HepG2 (cell line): ENCODE data around the gene UNC119B. TPM values are rescaled to one million over a fixed set of nuclear protein-coding genes. Genes with fewer than 3 reads are reported as not detected.

Source experiments
- ATAC-seq: fragments of 200-7000 bp; cut with Tn5 transposase; 3 replicates; pipeline ENCODE4 v1.9.1; 2020; ENCODE audit warnings: mild to moderate bottlenecking, moderate library complexity
- BruUV-seq: library from RNA; stranded (reverse); fragments of 400-500 nt; replicated peaks from 2 replicates; lab custom pipeline; 2021; lab: Mats Ljungman, UMichigan
- CTCF ChIA-PET: fragments of 300-600 bp; formaldehyde crosslinking; extraction: SDS; loops from one replicate; lab custom pipeline; 2021; ENCODE audit warnings: low total read pairs, inconsistent platforms, low intra/inter-chr PET ratio; lab: Yijun Ruan, JAX
- POLR2A ChIA-PET: fragments of 350-600 bp; sonication (Branson Sonifier 250); formaldehyde crosslinking; loops from one replicate; lab custom pipeline; 2020; ENCODE audit warnings: antibody characterized with exemption, inconsistent platforms; lab: Yijun Ruan, JAX
- DNase-seq: peaks from one replicate; pipeline ENCODE4 v3.0.0-alpha.2; 2015; ENCODE audit warnings: low spot score
- FAIRE-seq: peaks from 3 replicates; lab custom pipeline; 2011; peaks lifted over from hg19 to GRCh38; lab: Jason Lieb, UNC
- H2AFZ ChIP-seq: one replicate; pipeline ENCODE4 v1.6.1; 2011; ENCODE audit warnings: low read length, inconsistent platforms
- H3K27ac ChIP-seq: fragments of 300-600 bp; 3 replicates; pipeline ENCODE4 v1.8.0; 2011; ENCODE audit warnings: mixed run types, mild to moderate bottlenecking, mixed read lengths, low read length, inconsistent platforms; ENCODE audit not compliant: insufficient read depth; ENCODE audit errors: extremely low read length
- H3K27me3 ChIP-seq, 2 experiments: fragments of 200-600 bp in 1 of 2; 2 replicates in 1 of 2; 3 replicates in 1 of 2; pipeline versions ENCODE4 v1.6.0 to v1.8.0; 2011; ENCODE audit warnings: low read length in 2 of 2, mild to moderate bottlenecking in 2 of 2, moderate library complexity in 2 of 2, inconsistent platforms in 1 of 2; ENCODE audit not compliant: insufficient read depth in 2 of 2, control insufficient read depth in 1 of 2
- H3K36me3 ChIP-seq, 2 experiments: fragments of 200-600 bp in 1 of 2; replicated peaks in 1 of 2; 2 replicates in 1 of 2; 3 replicates in 1 of 2; pipeline versions ENCODE4 v1.5.1 to v1.8.0; 2011; ENCODE audit warnings: low read length in 2 of 2, inconsistent platforms in 1 of 2; ENCODE audit not compliant: insufficient read depth in 2 of 2, control insufficient read depth in 1 of 2
- H3K4me1 ChIP-seq: 2 replicates; pipeline ENCODE4 v1.5.1; 2012; ENCODE audit warnings: low read length, inconsistent platforms; ENCODE audit not compliant: insufficient read depth
- H3K4me2 ChIP-seq: 2 replicates; pipeline ENCODE4 v1.6.0; 2011; ENCODE audit warnings: low read depth, low read length, inconsistent platforms
- H3K4me3 ChIP-seq, 3 experiments: fragments of 200-600 bp in 1 of 3; sonication (generic), shearing (Covaris generic) in 1 of 3; replicated peaks in 1 of 3; 2 replicates each; pipeline ENCODE4 v1.5.1; 2011 to 2016; ENCODE audit warnings: low read length in 3 of 3, inconsistent platforms in 2 of 3, low read depth in 2 of 3, mild to moderate bottlenecking in 2 of 3, control low read depth in 1 of 3, mixed read lengths in 1 of 3; ENCODE audit not compliant: insufficient read depth in 1 of 3
- H3K79me2 ChIP-seq: one replicate; pipeline ENCODE4 v1.6.1; 2011; ENCODE audit warnings: low read length, inconsistent platforms; ENCODE audit not compliant: insufficient read depth
- H3K9ac ChIP-seq: 2 replicates; pipeline ENCODE4 v1.6.0; 2011; ENCODE audit warnings: mild to moderate bottlenecking, low read depth, low read length, inconsistent platforms; ENCODE audit not compliant: insufficient read depth
- H3K9me3 ChIP-seq: 2 replicates; pipeline ENCODE4 v1.5.1; 2012; ENCODE audit warnings: mild to moderate bottlenecking, low read length
- H4K20me1 ChIP-seq: 2 replicates; pipeline ENCODE4 v1.6.0; 2011; ENCODE audit warnings: inconsistent platforms, mild to moderate bottlenecking, low read length, moderate library complexity; ENCODE audit not compliant: insufficient read depth
- ARNT ChIP-seq: fragments of 450-650 bp; IDR thresholded peaks from 2 replicates; pipeline ENCODE4 v1.6.1; 2017
- BRCA1 ChIP-seq: sonication (generic); formaldehyde crosslinking; IDR thresholded peaks from 2 replicates; pipeline ENCODE4 v1.4.0; 2020; ENCODE audit warnings: missing genetic modification reagents
- HNRNPUL1 ChIP-seq: fragments of 200-400 bp; formaldehyde crosslinking; IDR thresholded peaks from 2 replicates; pipeline ENCODE4 v1.6.1; 2017; ENCODE audit warnings: low read depth, mild to moderate bottlenecking, low read length, moderate library complexity
- MAFF ChIP-seq: IDR thresholded peaks from 2 replicates; pipeline ENCODE4 v1.6.1; 2011; ENCODE audit warnings: low read depth, low read length, improper control_type of control experiment
- NFYC ChIP-seq: IDR thresholded peaks from 2 replicates; pipeline ENCODE4 v1.6.1; 2016; ENCODE audit warnings: missing genetic modification reagents, missing compliant biosample characterization
- SP1 ChIP-seq, 2 experiments: fragments of 450-650 bp in 1 of 2; sonication (generic) in 1 of 2; formaldehyde crosslinking in 1 of 2; IDR thresholded peaks; 2 replicates each; pipeline versions ENCODE4 v1.4.0 to v1.6.1; 2016 to 2020; ENCODE audit warnings: missing genetic modification reagents in 1 of 2
- ZNF263 ChIP-seq: sonication (generic); formaldehyde crosslinking; IDR thresholded peaks from 2 replicates; pipeline ENCODE4 v1.4.0; 2020; ENCODE audit warnings: missing genetic modification reagents
- ZNF264 ChIP-seq: sonication (generic); formaldehyde crosslinking; IDR thresholded peaks from 2 replicates; pipeline ENCODE4 v1.4.0; 2020; ENCODE audit warnings: missing genetic modification reagents
- ZNF570 ChIP-seq: sonication (generic); formaldehyde crosslinking; IDR thresholded peaks from 2 replicates; pipeline ENCODE4 v1.4.0; 2020; ENCODE audit warnings: mild to moderate bottlenecking, missing genetic modification reagents, borderline replicate concordance
- ZNF615 ChIP-seq: sonication (generic); formaldehyde crosslinking; IDR thresholded peaks from 2 replicates; pipeline ENCODE4 v1.5.0; 2020; ENCODE audit warnings: mild to moderate bottlenecking, missing genetic modification reagents, borderline replicate concordance
- WGBS: methylation state at CpG from one replicate; pipeline ENCODE4 v1.1.6; 2017; ENCODE audit warnings: low lambda C conversion rate; 5-methylcytosine and 5-hydroxymethylcytosine counted together
- in situ Hi-C: cut with HindIII; loops from 2 replicates; pipeline ENCODE4 v1.10.0; 2017; ENCODE audit warnings: low pct_unique_long_range_greater_than_20kb; ENCODE audit not compliant: extremely low pct_ligation_motif_present
- intact Hi-C: fragments of 100-400 bp; cut with micrococcal nuclease; formaldehyde crosslinking; loops from one replicate; pipeline ENCODE4 v1.10.0; 2022; ENCODE audit not compliant: unreplicated experiment
- polyA plus RNA-seq, 8 experiments: library from polyadenylated mRNA; depleted of rRNA in 3 of 8; stranded (reverse) in 7 of 8; unstranded in 1 of 8; fragments of >200 nt; fragmentation: Illumina TruSeq in 4 of 8; extraction: Trizol in 4 of 8; gene quantifications; 2 replicates each; pipeline versions ENCODE4 v1.2.1 to v1.2.3, GENCODE V29; 2011 to 2016; ENCODE audit warnings: low read depth in 4 of 8, missing spikeins in 1 of 8, mixed read lengths in 1 of 8; ENCODE audit not compliant: insufficient read depth in 1 of 8
- total RNA-seq, 5 experiments: library from RNA; depleted of rRNA; stranded (reverse); fragments of >200 nt; fragmentation: Illumina TruSeq; extraction: Trizol; gene quantifications; 2 replicates each; pipeline ENCODE4 v1.2.3, GENCODE V29; 2016; ENCODE audit warnings: low read depth in 1 of 5
- TF ChIP-seq, protein P1 (sequence below): sonication (generic); formaldehyde crosslinking; IDR thresholded peaks from 2 replicates; pipeline ENCODE4 v1.4.0; 2020; ENCODE audit warnings: missing genetic modification reagents, borderline replicate concordance
- TF ChIP-seq, protein P2 (sequence below): sonication (generic); formaldehyde crosslinking; conservative IDR thresholded peaks from 2 replicates; pipeline ENCODE4 v1.8.0; 2022; ENCODE audit warnings: mild to moderate bottlenecking, moderate library complexity, missing genetic modification reagents

UNC119B gene
- total and polyA plus RNA-seq, 2 of the 13 experiments (the other 11 are each of a cell fraction or from before 2014, with no cell fraction given): 19.6 to 19.7 TPM

DNA sequence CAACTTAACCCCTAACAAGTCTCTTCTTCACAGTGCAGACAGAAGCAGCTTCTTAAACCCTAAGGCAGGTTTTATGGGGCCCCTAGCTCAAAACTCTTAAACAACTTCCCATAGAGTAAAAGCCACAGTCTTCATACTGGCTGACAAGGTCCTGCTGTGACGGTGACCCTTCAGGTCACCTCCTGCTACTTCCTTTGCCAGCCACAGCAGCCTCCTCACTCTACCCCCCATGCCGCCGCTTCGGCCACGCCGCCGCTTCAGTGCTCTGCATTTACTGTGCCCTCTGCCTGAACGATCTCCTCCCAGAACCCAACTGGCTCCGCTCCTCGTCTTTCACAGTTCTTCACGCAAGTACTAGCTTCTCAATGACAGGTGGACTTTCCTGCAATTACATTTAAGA lies 60.8 kb downstream of the UNC119B start:
- H3K4me1 ChIP-seq: peaks cover 11% of the 10 kb centered on the region
- H4K20me1 ChIP-seq: no peaks in the 10 kb centered on the region; the same call in 1 of the 2 replicates
- BruUV-seq: no TSS peak
- H3K9ac ChIP-seq: no peak overlapping the region
- H3K79me2 ChIP-seq: no peaks in the 10 kb centered on the region
- POLR2A ChIA-PET: no interaction called here
- CTCF ChIA-PET: no interaction called here
- peaks cover 12 to 47% of the 10 kb centered on the region in 2 experiments for H3K36me3 ChIP-seq
- H3K9me3 ChIP-seq: no peaks in the 10 kb centered on the region
- TF ChIP-seq ARNT: no peak
- no peak for TF ChIP-seq MAFF
- TF ChIP-seq HNRNPUL1: no peak
- no peak for TF ChIP-seq ZNF263
- TF ChIP-seq BRCA1 (CRISPR knock-in tag): no peak
- TF ChIP-seq NFYC (CRISPR knock-in tag): no peak
- no peak for TF ChIP-seq ZNF615 (CRISPR knock-in tag)
- TF ChIP-seq, protein P1, sequence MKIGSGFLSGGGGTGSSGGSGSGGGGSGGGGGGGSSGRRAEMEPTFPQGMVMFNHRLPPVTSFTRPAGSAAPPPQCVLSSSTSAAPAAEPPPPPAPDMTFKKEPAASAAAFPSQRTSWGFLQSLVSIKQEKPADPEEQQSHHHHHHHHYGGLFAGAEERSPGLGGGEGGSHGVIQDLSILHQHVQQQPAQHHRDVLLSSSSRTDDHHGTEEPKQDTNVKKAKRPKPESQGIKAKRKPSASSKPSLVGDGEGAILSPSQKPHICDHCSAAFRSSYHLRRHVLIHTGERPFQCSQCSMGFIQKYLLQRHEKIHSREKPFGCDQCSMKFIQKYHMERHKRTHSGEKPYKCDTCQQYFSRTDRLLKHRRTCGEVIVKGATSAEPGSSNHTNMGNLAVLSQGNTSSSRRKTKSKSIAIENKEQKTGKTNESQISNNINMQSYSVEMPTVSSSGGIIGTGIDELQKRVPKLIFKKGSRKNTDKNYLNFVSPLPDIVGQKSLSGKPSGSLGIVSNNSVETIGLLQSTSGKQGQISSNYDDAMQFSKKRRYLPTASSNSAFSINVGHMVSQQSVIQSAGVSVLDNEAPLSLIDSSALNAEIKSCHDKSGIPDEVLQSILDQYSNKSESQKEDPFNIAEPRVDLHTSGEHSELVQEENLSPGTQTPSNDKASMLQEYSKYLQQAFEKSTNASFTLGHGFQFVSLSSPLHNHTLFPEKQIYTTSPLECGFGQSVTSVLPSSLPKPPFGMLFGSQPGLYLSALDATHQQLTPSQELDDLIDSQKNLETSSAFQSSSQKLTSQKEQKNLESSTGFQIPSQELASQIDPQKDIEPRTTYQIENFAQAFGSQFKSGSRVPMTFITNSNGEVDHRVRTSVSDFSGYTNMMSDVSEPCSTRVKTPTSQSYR: no peak
- TF ChIP-seq SP1 (IDR thresholded peaks at IDR 0.05): no peak
- no peak for TF ChIP-seq SP1 (CRISPR knock-in tag; IDR thresholded peaks at IDR 0.05)
- TF ChIP-seq, protein P2, sequence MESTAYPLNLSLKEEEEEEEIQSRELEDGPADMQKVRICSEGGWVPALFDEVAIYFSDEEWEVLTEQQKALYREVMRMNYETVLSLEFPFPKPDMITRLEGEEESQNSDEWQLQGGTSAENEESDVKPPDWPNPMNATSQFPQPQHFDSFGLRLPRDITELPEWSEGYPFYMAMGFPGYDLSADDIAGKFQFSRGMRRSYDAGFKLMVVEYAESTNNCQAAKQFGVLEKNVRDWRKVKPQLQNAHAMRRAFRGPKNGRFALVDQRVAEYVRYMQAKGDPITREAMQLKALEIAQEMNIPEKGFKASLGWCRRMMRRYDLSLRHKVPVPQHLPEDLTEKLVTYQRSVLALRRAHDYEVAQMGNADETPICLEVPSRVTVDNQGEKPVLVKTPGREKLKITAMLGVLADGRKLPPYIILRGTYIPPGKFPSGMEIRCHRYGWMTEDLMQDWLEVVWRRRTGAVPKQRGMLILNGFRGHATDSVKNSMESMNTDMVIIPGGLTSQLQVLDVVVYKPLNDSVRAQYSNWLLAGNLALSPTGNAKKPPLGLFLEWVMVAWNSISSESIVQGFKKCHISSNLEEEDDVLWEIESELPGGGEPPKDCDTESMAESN (CRISPR knock-in tag): no peak
- no peak for TF ChIP-seq ZNF570 (CRISPR knock-in tag)
- no peak for TF ChIP-seq ZNF264 (CRISPR knock-in tag)
- H3K27ac ChIP-seq: no peak overlapping the region
- no peak overlapping the region for H2AFZ ChIP-seq
- ATAC-seq: no peak
- H3K27me3 ChIP-seq: no peaks in the 10 kb centered on the region
- in situ Hi-C loops: no loop called here
- intact Hi-C loops: no loop called here
- no peak for DNase-seq
- no peak for FAIRE-seq
- no peak overlapping the region for H3K4me2 ChIP-seq
- H3K4me3 ChIP-seq: no peak overlapping the region
- WGBS: 90% methylated on average over 11 of the region's 11 CpGs

Other genes with a start within 250 kb of the UNC119B start
- gene SRSF9, start 240.7 kb upstream of the UNC119B start, total RNA-seq (2016; rRNA removed; fragmentation: Illumina TruSeq; extraction: Trizol): 144 and 153 TPM in 2 replicates
- 96.2 and 125 TPM in 2 replicates for gene SRSF9, start 240.7 kb upstream of the UNC119B start, polyA plus RNA-seq (2011; rRNA removed)
- gene DYNLL1, start 214.3 kb upstream of the UNC119B start, total RNA-seq (2016; rRNA removed; fragmentation: Illumina TruSeq; extraction: Trizol): 271 and 403 TPM in 2 replicates
- gene DYNLL1, start 214.3 kb upstream of the UNC119B start, polyA plus RNA-seq (2011; rRNA removed): 294 and 318 TPM in 2 replicates
- 41.5 and 59.8 TPM in 2 replicates for gene COQ5, start 181.3 kb upstream of the UNC119B start, total RNA-seq (2016; rRNA removed; fragmentation: Illumina TruSeq; extraction: Trizol)
- 27.6 and 36.4 TPM in 2 replicates for gene COQ5, start 181.3 kb upstream of the UNC119B start, polyA plus RNA-seq (2011; rRNA removed)
- 62.5 and 86.7 TPM in 2 replicates for gene RNF10, start 176.1 kb upstream of the UNC119B start, total RNA-seq (2016; rRNA removed; fragmentation: Illumina TruSeq; extraction: Trizol)
- gene RNF10, start 176.1 kb upstream of the UNC119B start, polyA plus RNA-seq (2011; rRNA removed): 74.5 and 88.0 TPM in 2 replicates
- gene POP5, start 129.1 kb upstream of the UNC119B start, total RNA-seq (2016; rRNA removed; fragmentation: Illumina TruSeq; extraction: Trizol): 54.3 and 61.3 TPM in 2 replicates
- gene POP5, start 129.1 kb upstream of the UNC119B start, polyA plus RNA-seq (2011; rRNA removed): 43.4 and 45.6 TPM in 2 replicates
- gene CABP1, start 69.8 kb upstream of the UNC119B start, total RNA-seq (2016; rRNA removed; fragmentation: Illumina TruSeq; extraction: Trizol): not detected in 2 replicates
- gene CABP1, start 69.8 kb upstream of the UNC119B start, polyA plus RNA-seq (2011; rRNA removed): not detected in 2 replicates
- gene MLEC, start 23.3 kb upstream of the UNC119B start, total RNA-seq (2016; rRNA removed; fragmentation: Illumina TruSeq; extraction: Trizol): 95.5 and 156 TPM in 2 replicates
- gene MLEC, start 23.3 kb upstream of the UNC119B start, polyA plus RNA-seq (2011; rRNA removed): 35.3 and 49.8 TPM in 2 replicates
- 22.4 and 27.7 TPM in 2 replicates for gene ACADS, start 15.4 kb downstream of the UNC119B start, total RNA-seq (2016; rRNA removed; fragmentation: Illumina TruSeq; extraction: Trizol)
- 17.4 and 25.4 TPM in 2 replicates for gene ACADS, start 15.4 kb downstream of the UNC119B start, polyA plus RNA-seq (2011; rRNA removed)
- 6.6 and 9.1 TPM in 2 replicates for gene SPPL3, start 193.9 kb downstream of the UNC119B start, total RNA-seq (2016; rRNA removed; fragmentation: Illumina TruSeq; extraction: Trizol)
- gene SPPL3, start 193.9 kb downstream of the UNC119B start, polyA plus RNA-seq (2011; rRNA removed): 8.9 and 10.8 TPM in 2 replicates